ENCODE results near the gene DCAF5. TPM values are rescaled to one million over a fixed set of nuclear protein-coding genes. Genes with fewer than 3 reads are reported as not detected.
A peak's percentile ranks its signal among the peaks of the same experiment; 100 is the strongest.

DCAF5 gene
- total RNA-seq, 4 donors from 2014 or later: 37.4 to 67.1 (median 46.4) TPM

GRCh38 chr14:69091695-69092094 is 61.2 kb downstream of the DCAF5 start:
- no peaks in the 10 kb centered on the region for H3K9me3 ChIP-seq
- 93% methylated on average over 8 of the region's 8 CpGs for WGBS
- H3K4me1 ChIP-seq: peaks cover 20 to 86% (median 75%) of the 10 kb centered on the region in 4 donors

GRCh38 chr14:69091006-69091405 is 61.9 kb downstream of the DCAF5 start:
- peaks cover 21 to 86% (median 76%) of the 10 kb centered on the region in 4 donors for H3K4me1 ChIP-seq
- DNase-seq (ENCODE audit: extremely low spot score): no peak
- intact Hi-C loops (cut with DNase I): loop anchor here (5.0 kb wide), 2 partner anchors 114 to 179 kb away; partner anchors contain the start of gene ACTN1
- H3K36me3 ChIP-seq: peaks cover 13 to 46% (median 21%) of the 10 kb centered on the region in 4 donors
- H3K27me3 ChIP-seq: no peaks in the 10 kb centered on the region
- TF ChIP-seq POLR2AphosphoS5 (IDR thresholded peaks at IDR 0.05): no peak
- TF ChIP-seq CTCF (IDR thresholded peaks at IDR 0.05): no peak
- no peak for TF ChIP-seq POLR2A (IDR thresholded peaks at IDR 0.05; ENCODE audit: low read depth)
- no peak for TF ChIP-seq EP300 (IDR thresholded peaks at IDR 0.05)
- peak overlapping the region; percentile 79 to 90 (median 88) for H3K27ac ChIP-seq (replicated peaks in 1 of 4)
- no peaks in the 10 kb centered on the region for H3K9me3 ChIP-seq
- no peak overlapping the region for H3K4me3 ChIP-seq

More at GRCh38 chr14:69091695-69092094, 61.2 kb downstream of the DCAF5 start:
- Histone ChIP-seq H3K27me3 (no peaks in the 10 kb centered on the region), H3K27ac (replicated peaks in 1 of 4) (peak overlapping the region in 2 of 4 donors; percentile 89 to 90), H3K36me3 (peaks cover 13 to 39% (median 21%) of the 10 kb centered on the region in 4 donors), H3K4me3 (no peak overlapping the region)
- peak; percentile 72 for DNase-seq (ENCODE audit: extremely low spot score)
- intact Hi-C loops (cut with DNase I): loop anchor here (5.0 kb wide), 2 partner anchors 114 to 179 kb away; partner anchors contain the start of gene ACTN1
- TF ChIP-seq EP300 (IDR thresholded peaks at IDR 0.05) (no peak), CTCF (IDR thresholded peaks at IDR 0.05) (no peak)

- WGBS: 62% methylated on average over 4 of the region's 4 CpGs
- H3K4me3 ChIP-seq: no peak overlapping the region
- peak overlapping the region; percentile 79 to 90 (median 88) for H3K27ac ChIP-seq (replicated peaks in 1 of 4)
- no peaks in the 10 kb centered on the region for H3K9me3 ChIP-seq
- intact Hi-C loops (cut with DNase I): loop anchor here (5.0 kb wide), 2 partner anchors 113 to 178 kb away; partner anchors contain the start of gene ACTN1
- peaks cover 13 to 51% (median 21%) of the 10 kb centered on the region in 4 donors for H3K36me3 ChIP-seq
- no peaks in the 10 kb centered on the region for H3K27me3 ChIP-seq
- peak in 1 of 2 donors; percentile 44 for TF ChIP-seq POLR2AphosphoS5 (IDR thresholded peaks at IDR 0.05)
- TF ChIP-seq CTCF (IDR thresholded peaks at IDR 0.05): peak; percentile 55 to 73 (median 72)
- no peak for TF ChIP-seq POLR2A (IDR thresholded peaks at IDR 0.05; ENCODE audit: low read depth)
- peaks cover 21 to 82% (median 77%) of the 10 kb centered on the region in 4 donors for H3K4me1 ChIP-seq
- peak; percentile 4 for DNase-seq (ENCODE audit: extremely low spot score)
Observed at GRCh38 chr14:69090187-69090789, 62.6 kb downstream of the DCAF5 start.

GRCh38 chr14:69089046-69089445 is 63.9 kb downstream of the DCAF5 start:
- H3K27me3 ChIP-seq: no peaks in the 10 kb centered on the region
- H3K9me3 ChIP-seq: no peaks in the 10 kb centered on the region
- no peak for TF ChIP-seq EP300 (IDR thresholded peaks at IDR 0.05)
- TF ChIP-seq POLR2AphosphoS5 (IDR thresholded peaks at IDR 0.05): no peak
- no peak for TF ChIP-seq CTCF (IDR thresholded peaks at IDR 0.05)
- no peak for TF ChIP-seq POLR2A (IDR thresholded peaks at IDR 0.05; ENCODE audit: low read depth)
- H3K36me3 ChIP-seq: peaks cover 13 to 59% (median 26%) of the 10 kb centered on the region in 4 donors
- H3K27ac ChIP-seq (replicated peaks in 1 of 4): peak overlapping the region; percentile 79 to 90 (median 88)
- DNase-seq (ENCODE audit: extremely low spot score): no peak
- no peak overlapping the region for H3K4me3 ChIP-seq
- H3K4me1 ChIP-seq: peaks cover 13 to 75% (median 69%) of the 10 kb centered on the region in 4 donors
- 54% methylated on average over 1 of the region's 1 CpG for WGBS
- intact Hi-C loops (cut with DNase I): no loop called here

Measured in esophagus muscularis mucosa (tissue), 4 donors.